Activated CD8-positive, alpha-beta memory T cell treated with anti-CD3 and anti-CD28 coated beads, Interleukin-2, amount 50 U/mL, for 1 hour (primary cell): Measurements from ENCODE around the gene SNX32.

ENCODE experiments used
- DNase-seq: peaks from one replicate; pipeline ENCODE4 v3.0.0-alpha.2; 2020; ENCODE audit errors: extremely low read depth

The SNX32 gene

GRCh38 chr11:65899356-65900124 is 65.8 kb downstream of the SNX32 start:
- DNase-seq, result no peak

GRCh38 chr11:65900125-65900898 is 66.5 kb downstream of the SNX32 start, which contains the start of gene FOSL1:
FOSL1 (minus strand) TSS chr11:65900388; CDS start chr11:65900339, 49 bp downstream.
- peak; percentile 93 for DNase-seq

- no peak for DNase-seq
These were observed 67.1 kb downstream of the SNX32 start for GRCh38 chr11:65900899-65901180.

GRCh38 chr11:65903068-65903481 is 69.3 kb downstream of the SNX32 start:
- no peak for DNase-seq
